ENCODE data around the gene TTC7B. TPM values are rescaled to one million over a fixed set of nuclear protein-coding genes. Genes with fewer than 3 reads are reported as not detected.

Gene TTC7B
- total RNA-seq, 2 donors from 2014 or later, result 5.2 to 10.2 TPM

DNA sequence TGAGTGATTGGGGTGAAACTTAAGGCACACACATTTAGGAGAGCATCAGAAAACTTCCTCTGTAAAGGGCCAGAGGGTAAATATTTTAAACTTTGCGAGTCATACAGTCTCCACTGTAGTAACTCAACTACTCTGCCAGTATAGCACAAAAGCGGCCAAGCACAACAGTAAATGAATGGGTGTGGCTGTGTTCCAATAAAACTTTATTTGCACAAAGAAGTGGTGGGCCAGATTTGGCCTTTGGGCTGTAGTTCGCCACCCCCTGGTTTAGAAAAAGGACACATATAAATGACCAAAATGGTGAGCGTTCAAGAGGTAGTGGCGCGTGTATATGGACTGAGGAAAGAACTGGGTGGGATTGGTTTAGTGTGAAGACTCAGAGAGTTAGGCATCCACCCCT lies 309.5 kb downstream of the TTC7B start:
- Mint-ChIP-seq H3K4me1 (no peaks in the 10 kb centered on the region), H3K4me3 (no peak overlapping the region), H3K9me3 (no peaks in the 10 kb centered on the region), H3K27ac (no peak overlapping the region), H3K36me3 (ENCODE audit: low read depth) (no peaks in the 10 kb centered on the region), H3K27me3 (peaks cover 34% of the 10 kb centered on the region)
- no peak for ATAC-seq (replicated peaks)

DNA sequence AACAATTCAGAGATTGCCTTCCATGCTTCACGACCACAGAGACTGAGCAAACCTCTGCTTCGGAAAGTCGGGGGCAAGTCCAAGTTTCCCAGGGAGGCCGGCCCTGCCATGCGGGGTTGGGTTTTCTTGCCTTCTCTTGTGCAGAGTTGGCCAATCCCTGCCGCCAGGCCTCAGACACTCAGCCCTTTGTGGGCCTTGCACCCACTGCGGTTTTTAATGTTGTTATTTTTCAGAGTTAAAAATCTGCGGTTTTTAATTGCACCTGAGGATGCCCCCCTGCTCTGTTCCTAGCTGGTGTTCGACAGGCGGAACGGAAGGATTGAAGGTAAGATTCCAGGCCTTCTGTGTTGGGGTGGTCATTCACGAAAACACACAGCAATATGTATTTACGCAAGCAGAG lies 310.7 kb downstream of the TTC7B start:
- Mint-ChIP-seq H3K36me3 (ENCODE audit: low read depth) (no peaks in the 10 kb centered on the region), H3K4me1 (no peaks in the 10 kb centered on the region), H3K27me3 (peaks cover 35% of the 10 kb centered on the region), H3K4me3 (no peak overlapping the region), H3K27ac (no peak overlapping the region), H3K9me3 (no peaks in the 10 kb centered on the region)
- ATAC-seq (replicated peaks), result no peak

DNA sequence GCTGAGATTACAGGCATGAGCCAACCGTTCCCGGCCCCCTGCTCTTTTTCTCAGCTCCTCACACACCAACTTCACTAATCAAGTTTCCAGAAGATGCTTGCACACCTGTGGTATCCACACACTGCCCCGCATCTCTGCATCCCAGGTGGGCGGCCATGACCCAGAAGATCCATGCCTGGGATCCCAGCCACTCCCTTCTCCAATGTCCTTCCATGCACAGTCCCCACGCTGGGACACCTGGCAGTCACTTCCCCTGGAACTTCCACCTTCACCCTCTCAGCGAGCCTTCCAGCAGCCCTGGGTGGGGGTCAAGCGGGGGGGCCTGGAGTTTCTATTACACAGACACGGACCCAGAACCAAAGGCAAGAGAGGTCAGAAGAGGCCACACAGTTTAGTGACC lies 311.6 kb downstream of the TTC7B start:
- no peaks in the 10 kb centered on the region for H3K9me3 Mint-ChIP-seq

DNA sequence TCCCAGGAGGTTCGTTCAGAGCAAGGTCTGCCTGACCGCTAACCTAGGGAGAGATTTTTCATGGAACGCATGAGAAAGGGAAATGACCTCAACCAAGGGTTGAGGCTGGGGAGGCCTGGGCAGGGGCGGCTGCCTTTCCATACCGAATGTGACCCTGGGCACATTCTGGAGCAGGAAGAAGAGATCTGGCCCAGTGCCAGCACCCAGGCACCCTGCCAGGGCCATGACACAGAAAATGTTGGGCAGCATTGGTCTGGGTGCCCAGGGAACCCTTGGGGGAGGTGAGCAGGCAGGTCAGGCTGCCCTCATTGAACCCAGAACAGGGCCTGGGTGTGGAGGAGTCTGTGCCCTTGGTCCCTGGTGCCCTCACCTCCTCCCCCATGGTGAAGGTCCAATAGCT lies 312.6 kb downstream of the TTC7B start:
- no peaks in the 10 kb centered on the region for H3K4me1 Mint-ChIP-seq
- peaks cover 40% of the 10 kb centered on the region for H3K27me3 Mint-ChIP-seq
- ATAC-seq (replicated peaks), result no peak
- no peaks in the 10 kb centered on the region for H3K9me3 Mint-ChIP-seq
- no peaks in the 10 kb centered on the region for H3K36me3 Mint-ChIP-seq (ENCODE audit: low read depth)
- no peak overlapping the region for H3K4me3 Mint-ChIP-seq
- H3K27ac Mint-ChIP-seq, result no peak overlapping the region

More for the DNA sequence above, 311.6 kb downstream of the TTC7B start:
- H3K27me3 Mint-ChIP-seq, result peaks cover 40% of the 10 kb centered on the region
- no peaks in the 10 kb centered on the region for H3K36me3 Mint-ChIP-seq (ENCODE audit: low read depth)
- no peak overlapping the region for H3K27ac Mint-ChIP-seq
- ATAC-seq (replicated peaks), result no peak
- no peaks in the 10 kb centered on the region for H3K4me1 Mint-ChIP-seq
- no peak overlapping the region for H3K4me3 Mint-ChIP-seq

DNA sequence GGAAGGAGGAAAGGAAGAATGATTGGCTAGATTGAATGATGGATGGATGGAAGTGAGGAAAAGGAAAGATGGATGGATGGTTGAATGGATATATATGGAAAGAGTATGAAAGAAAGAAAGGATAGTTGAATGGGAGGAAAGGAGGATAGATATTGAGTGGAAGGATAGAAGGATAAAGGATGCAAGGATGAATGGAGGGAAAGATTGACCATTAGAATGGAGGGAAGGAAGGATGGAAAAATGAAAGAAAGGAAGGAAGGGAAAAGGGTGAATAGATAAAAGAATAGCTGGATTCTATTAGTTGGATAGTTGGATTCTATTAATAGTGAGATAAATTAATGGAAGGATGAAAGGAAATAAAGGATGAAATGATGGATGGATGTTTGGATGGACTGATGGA lies 313.5 kb downstream of the TTC7B start:
- no peaks in the 10 kb centered on the region for H3K9me3 Mint-ChIP-seq
- no peak overlapping the region for H3K4me3 Mint-ChIP-seq
- H3K4me1 Mint-ChIP-seq, result no peaks in the 10 kb centered on the region
- peaks cover 45% of the 10 kb centered on the region for H3K27me3 Mint-ChIP-seq
- H3K27ac Mint-ChIP-seq, result no peak overlapping the region
- no peak for ATAC-seq (replicated peaks)
- H3K36me3 Mint-ChIP-seq (ENCODE audit: low read depth), result no peaks in the 10 kb centered on the region

DNA sequence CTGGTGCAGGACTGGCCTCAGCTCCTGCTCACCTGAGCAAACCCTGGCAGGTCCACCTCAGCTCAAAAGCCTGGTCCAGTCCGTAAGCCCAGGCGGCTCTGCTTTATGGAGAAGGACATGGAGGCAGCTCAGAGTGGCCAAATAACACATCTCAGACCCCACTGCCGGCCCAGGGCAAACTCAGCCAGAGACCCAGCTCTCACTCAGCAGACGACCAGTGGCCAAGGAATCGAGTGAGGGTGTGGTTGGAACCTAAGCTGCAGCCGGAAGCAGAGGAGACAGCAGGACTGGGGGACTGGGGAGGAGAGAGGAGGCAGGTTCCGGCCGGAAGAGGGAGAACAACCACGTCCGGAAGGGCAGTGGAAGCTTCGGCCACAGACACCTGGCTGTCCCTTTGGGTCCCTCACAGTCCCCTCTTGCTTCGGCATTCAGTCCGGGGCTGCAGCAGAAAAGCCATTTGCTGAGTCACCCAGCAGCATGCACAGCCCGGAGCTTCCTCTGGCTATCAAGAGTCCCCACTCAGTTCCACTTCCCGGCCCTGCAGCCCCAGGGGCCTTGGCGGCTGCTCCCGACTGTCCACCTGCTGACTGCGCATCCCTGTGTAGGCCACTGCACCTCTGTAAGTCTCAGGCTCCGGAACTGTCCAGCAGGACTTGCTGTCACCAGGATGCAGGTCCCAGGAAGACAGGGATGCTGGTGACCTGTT lies 315.4 kb downstream of the TTC7B start:
- Mint-ChIP-seq H3K27ac (no peak overlapping the region), H3K4me3 (no peak overlapping the region), H3K9me3 (no peaks in the 10 kb centered on the region), H3K36me3 (ENCODE audit: low read depth) (no peaks in the 10 kb centered on the region), H3K27me3 (peaks cover 39% of the 10 kb centered on the region), H3K4me1 (no peaks in the 10 kb centered on the region)
- ATAC-seq (replicated peaks), result peak; percentile 37

DNA sequence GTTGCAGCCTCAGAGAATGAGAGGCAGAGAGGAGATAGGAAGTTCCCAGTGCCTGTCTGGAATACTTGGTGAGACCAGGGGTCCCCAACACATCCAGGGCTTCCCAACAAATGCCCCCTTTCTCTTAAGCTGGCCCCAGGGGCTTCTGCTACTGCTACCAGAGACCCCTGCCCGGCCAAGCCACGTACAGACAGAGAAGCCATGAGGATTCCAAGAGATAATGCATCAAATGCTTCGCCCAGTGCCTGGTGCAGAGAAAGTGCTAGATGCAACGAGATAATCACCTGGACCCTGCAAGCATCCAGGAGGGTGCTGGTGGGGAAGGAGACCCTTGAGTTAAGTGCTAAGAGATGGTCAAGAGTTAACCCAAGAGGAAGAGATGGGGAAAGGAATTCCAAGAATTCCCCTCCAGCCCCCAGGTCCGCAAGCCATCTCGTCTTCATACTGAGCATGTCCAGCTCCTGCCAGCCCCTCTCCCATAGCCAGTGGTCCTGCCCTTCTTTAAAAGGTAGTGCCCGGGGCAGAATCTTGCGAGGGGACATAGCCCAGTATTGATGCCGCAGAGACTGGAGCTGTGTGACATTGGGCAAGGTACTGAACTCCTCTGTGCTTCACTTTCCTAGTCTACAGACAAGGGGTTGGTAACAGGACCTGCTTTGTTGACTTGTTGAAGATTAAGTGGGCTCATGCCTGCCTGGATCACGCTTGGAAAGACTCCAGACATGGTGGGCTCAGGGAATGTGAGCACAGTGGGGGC lies 316.1 kb downstream of the TTC7B start:
- ATAC-seq (replicated peaks), result no peak
- H3K4me3 Mint-ChIP-seq, result no peak overlapping the region
- no peaks in the 10 kb centered on the region for H3K4me1 Mint-ChIP-seq
- H3K36me3 Mint-ChIP-seq (ENCODE audit: low read depth), result no peaks in the 10 kb centered on the region
- H3K9me3 Mint-ChIP-seq, result no peaks in the 10 kb centered on the region
- H3K27me3 Mint-ChIP-seq, result peaks cover 39% of the 10 kb centered on the region
- no peak overlapping the region for H3K27ac Mint-ChIP-seq

DNA sequence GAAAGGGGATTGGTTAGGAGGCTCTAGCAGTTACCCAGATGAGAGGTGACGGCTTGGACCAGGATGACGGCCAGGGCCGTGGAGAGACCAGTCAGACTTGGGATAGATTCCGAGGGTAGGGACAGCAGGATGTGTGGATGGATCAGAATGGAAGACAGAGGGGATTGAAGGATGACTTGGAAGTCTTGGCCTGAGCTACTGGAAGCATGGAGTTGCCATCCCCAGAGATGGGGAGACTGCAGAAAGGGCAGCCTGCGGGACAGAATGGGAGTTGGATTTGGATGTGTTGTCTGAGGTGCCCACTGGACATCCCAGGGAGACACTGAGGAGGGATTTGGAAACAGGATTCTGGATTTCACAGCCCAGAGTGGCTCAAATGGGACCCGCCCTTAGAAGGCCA lies 317.1 kb downstream of the TTC7B start:
- H3K4me1 Mint-ChIP-seq, result no peaks in the 10 kb centered on the region

DNA sequence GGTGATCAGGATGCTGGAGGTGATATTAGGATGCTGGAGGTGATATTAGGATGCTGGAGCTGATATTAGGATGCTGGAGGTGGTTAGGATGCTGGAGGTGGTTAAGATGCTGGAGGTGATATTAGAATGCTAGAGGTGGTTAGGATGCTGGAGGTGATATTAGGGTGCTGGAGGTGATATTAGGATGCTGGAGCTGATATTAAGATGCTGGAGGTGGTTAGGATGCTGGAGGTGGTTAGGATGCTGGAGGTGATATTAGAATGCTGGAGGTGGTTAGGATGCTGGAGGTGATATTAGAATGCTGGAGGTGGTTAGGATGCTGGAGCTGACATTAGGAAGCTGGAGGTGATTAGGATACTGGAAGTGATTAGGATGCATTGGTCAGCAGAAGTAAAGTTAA lies 318.0 kb downstream of the TTC7B start:
- no peak overlapping the region for H3K4me3 Mint-ChIP-seq
- ATAC-seq (replicated peaks), result no peak
- H3K27me3 Mint-ChIP-seq, result peaks cover 39% of the 10 kb centered on the region
- no peaks in the 10 kb centered on the region for H3K9me3 Mint-ChIP-seq
- H3K36me3 Mint-ChIP-seq (ENCODE audit: low read depth), result no peaks in the 10 kb centered on the region
- no peaks in the 10 kb centered on the region for H3K4me1 Mint-ChIP-seq
- H3K27ac Mint-ChIP-seq, result no peak overlapping the region

More for the DNA sequence above, 317.1 kb downstream of the TTC7B start:
- Mint-ChIP-seq H3K27me3 (peaks cover 39% of the 10 kb centered on the region), H3K9me3 (no peaks in the 10 kb centered on the region), H3K36me3 (ENCODE audit: low read depth) (no peaks in the 10 kb centered on the region), H3K4me3 (no peak overlapping the region), H3K27ac (no peak overlapping the region)
- ATAC-seq (replicated peaks), result no peak

DNA sequence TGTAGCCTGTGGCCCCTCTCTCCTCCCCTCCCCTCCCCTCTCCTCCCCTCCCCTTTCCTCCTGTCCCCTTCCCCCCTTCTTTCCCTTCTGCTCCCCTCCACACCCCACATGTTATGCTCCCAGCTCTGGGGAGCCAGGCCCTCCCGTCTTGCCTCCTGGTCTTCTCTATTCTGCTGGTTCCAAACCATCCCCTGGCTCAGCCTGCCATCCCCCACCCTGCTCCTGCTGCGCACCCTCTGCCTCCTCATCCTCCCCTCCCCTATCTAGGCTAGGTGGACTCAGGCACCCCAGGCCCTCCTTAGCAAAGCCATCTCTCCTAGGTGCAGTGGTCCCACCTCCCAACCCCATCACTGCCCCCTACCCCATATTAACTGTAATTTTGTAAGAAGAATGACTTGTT lies 319.9 kb downstream of the TTC7B start:
- Mint-ChIP-seq H3K4me3 (no peak overlapping the region), H3K27ac (no peak overlapping the region), H3K36me3 (ENCODE audit: low read depth) (no peaks in the 10 kb centered on the region), H3K9me3 (no peaks in the 10 kb centered on the region), H3K27me3 (peaks cover 25% of the 10 kb centered on the region), H3K4me1 (no peaks in the 10 kb centered on the region)
- ATAC-seq (replicated peaks), result no peak

DNA sequence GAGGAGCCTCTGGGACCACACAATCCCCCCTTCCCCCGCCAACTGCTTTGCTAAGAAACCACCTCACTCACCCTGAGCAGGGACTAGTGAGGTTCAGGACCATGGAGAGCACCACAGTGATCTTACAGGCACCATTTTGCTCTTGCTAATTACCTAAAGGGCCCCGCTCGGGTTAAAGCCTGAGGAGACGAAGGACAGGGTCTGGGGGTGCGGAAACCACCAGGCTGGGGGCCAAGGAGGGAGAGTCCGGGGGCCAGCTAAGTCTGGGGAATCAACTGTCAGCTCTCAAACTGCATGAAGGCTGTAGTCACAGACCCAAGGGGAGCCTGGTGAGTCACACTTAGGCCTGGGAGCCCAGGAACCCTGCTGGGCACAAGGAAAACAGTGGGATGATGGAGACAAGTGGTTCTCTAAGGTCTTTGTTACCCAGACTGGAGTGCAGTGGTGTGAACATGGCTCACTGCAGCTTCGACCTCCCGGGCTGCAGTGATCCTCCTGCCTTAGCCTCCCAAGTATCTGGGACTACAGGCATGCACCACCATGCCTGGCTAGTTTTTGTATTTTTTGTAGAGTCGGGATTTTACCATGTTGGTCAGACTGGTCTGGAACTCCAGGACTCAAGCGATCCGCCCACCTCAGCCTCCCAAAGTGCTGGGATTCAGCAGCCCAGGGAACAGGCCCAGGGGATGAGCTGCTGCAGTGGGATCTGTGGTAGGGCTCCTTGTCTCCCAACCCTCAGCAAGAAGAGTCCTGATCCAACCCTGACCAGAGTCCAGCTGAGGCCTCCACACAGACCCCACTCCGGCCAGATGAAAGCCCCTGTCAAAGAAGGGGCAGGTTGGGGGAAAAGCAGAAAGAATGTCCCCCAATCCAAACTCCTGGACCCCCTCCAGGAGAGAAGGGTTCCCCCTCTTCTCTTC lies 320.6 kb downstream of the TTC7B start:
- Mint-ChIP-seq H3K4me1 (no peaks in the 10 kb centered on the region), H3K27ac (no peak overlapping the region), H3K36me3 (ENCODE audit: low read depth) (no peaks in the 10 kb centered on the region), H3K27me3 (peaks cover 27% of the 10 kb centered on the region), H3K9me3 (no peaks in the 10 kb centered on the region), H3K4me3 (no peak overlapping the region)
- ATAC-seq (replicated peaks), result no peak

DNA sequence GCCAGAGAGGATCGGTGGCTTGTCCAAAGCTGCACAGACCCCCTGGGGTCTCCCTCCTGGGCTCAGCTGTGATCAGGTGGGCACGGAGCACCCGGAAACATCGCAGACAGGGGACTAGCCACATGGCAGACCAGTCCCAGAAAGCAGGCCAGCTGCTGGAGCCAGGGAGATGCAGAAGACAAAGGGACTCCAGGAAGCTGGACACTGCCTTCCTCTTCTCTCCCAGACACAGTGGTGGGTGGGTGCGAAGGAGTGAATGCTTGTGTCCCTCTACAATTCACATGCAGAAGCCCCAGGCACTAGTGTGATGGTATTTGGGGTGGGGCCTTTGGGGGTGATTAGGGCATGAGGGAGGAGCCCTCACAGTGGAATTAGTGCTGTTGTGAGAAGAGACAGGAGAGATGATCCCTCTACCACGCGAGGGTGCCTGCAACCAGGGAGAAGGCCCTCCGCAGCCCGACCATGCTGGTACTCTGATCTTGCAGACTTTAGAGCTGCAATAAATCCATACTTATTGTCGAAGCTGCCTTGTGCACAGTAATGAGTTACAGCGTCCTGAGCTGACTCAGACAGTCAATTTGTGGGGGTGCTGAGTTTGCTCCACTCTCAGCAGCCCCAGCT lies 324.2 kb downstream of the TTC7B start:
- H3K36me3 Mint-ChIP-seq (ENCODE audit: low read depth), result no peaks in the 10 kb centered on the region
- H3K27ac Mint-ChIP-seq, result no peak overlapping the region
- no peak overlapping the region for H3K4me3 Mint-ChIP-seq
- ATAC-seq (replicated peaks), result no peak
- no peaks in the 10 kb centered on the region for H3K4me1 Mint-ChIP-seq
- H3K27me3 Mint-ChIP-seq, result peaks cover 3% of the 10 kb centered on the region
- H3K9me3 Mint-ChIP-seq, result no peaks in the 10 kb centered on the region

DNA sequence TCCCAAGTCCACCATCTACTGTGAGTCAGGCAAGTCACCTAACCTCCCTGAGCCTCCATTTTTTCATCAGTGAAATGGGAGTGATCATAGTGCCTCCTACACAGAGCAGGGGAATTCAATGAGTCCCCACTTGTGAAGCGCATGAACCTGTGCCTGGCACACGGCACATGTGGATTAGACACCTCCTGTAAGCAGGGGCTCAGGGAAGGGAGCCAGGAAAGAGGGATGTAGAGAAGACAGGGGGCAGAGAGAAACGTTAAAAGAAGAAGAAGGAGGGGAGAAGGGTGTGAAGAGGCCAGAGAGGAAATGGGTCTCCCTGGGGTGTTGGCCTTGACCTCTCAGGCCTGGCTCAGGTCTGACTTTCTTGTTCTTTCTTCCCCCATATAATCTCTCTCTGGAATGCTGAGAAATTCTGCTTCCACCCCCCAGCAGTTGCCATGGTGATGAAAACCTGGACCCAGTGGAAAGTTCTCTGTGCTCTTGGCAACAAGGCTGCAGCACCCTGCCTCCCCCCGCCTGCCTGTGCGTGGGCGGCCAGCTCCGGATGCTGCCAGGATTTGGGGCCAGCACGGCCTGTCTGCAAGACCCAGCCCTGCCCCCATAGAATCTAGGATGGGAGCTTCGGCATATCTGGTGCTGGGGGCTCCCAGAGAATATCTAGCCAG lies 324.9 kb downstream of the TTC7B start:
- H3K36me3 Mint-ChIP-seq (ENCODE audit: low read depth), result no peaks in the 10 kb centered on the region
- H3K27me3 Mint-ChIP-seq, result peaks cover 3% of the 10 kb centered on the region
- no peak overlapping the region for H3K4me3 Mint-ChIP-seq
- no peak for ATAC-seq (replicated peaks)
- no peaks in the 10 kb centered on the region for H3K4me1 Mint-ChIP-seq
- H3K27ac Mint-ChIP-seq, result no peak overlapping the region
- no peaks in the 10 kb centered on the region for H3K9me3 Mint-ChIP-seq

DNA sequence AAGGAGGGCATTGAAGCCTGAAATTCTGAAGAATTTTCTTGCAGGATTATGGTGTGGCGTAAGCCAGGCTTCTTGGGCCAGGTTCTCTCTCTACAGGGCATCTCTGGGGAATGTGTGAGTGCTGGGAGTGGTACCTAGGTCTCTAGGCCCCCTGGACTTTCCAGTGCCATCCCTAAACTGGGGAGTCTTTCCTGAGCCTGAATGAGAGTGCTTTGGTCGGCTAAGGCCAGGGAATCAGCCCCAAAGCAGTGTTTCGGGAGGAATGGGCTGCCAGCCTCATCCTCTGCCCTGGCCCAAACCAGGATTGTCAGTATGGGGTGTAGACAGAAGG lies 325.5 kb downstream of the TTC7B start:
- H3K27ac Mint-ChIP-seq, result no peak overlapping the region
- no peaks in the 10 kb centered on the region for H3K4me1 Mint-ChIP-seq
- H3K9me3 Mint-ChIP-seq, result no peaks in the 10 kb centered on the region
- peaks cover 3% of the 10 kb centered on the region for H3K27me3 Mint-ChIP-seq
- no peak for ATAC-seq (replicated peaks)
- no peaks in the 10 kb centered on the region for H3K36me3 Mint-ChIP-seq (ENCODE audit: low read depth)
- no peak overlapping the region for H3K4me3 Mint-ChIP-seq

All from activated T-helper 17 cell treated with anti-CD3 and anti-CD28 coated beads, Interleukin-2, amount 50 U/mL, for 72 hours (primary cell).